Nephron (organoid): Measurements from ENCODE around the gene AHCYL2.
"Not testable (repeated sequence)": the region's sequence is repeated elsewhere in the genome, so short reads cannot be mapped to it uniquely, and the experiment has no call there.

Source experiments
- H3K27ac Mint-ChIP-seq, 3 experiments: 2 replicates each; pipeline ENCODE4 v1.8.0; 2020; ENCODE audit warnings: mixed read lengths in 3 of 3, mild to moderate bottlenecking in 2 of 3, moderate library complexity in 1 of 3
- H3K27me3 Mint-ChIP-seq: 2 replicates; pipeline ENCODE4 v1.8.0; 2021; ENCODE audit warnings: low read depth, mild to moderate bottlenecking, moderate library complexity, mixed read lengths
- H3K36me3 Mint-ChIP-seq: 2 replicates; pipeline ENCODE4 v1.8.0; 2020; ENCODE audit warnings: low read depth, mixed read lengths
- H3K4me1 Mint-ChIP-seq: 2 replicates; pipeline ENCODE4 v1.8.0; 2020; ENCODE audit warnings: mixed read lengths
- H3K4me3 Mint-ChIP-seq, 3 experiments: 2 replicates each; pipeline ENCODE4 v1.8.0; 2020; ENCODE audit warnings: mild to moderate bottlenecking in 3 of 3, mixed read lengths in 3 of 3, moderate library complexity in 2 of 3
- H3K9me3 Mint-ChIP-seq: 2 replicates; pipeline ENCODE4 v1.8.0; 2020; ENCODE audit warnings: mixed read lengths
- CTCF ChIP-seq, 3 experiments: fragments of 200-600 bp; sonication (generic); IDR thresholded peaks; one replicate each; pipeline ENCODE4 v1.5.0; 2021; ENCODE audit warnings: antibody characterized with exemption in 3 of 3; ENCODE audit not compliant: unreplicated experiment in 3 of 3

AHCYL2 gene

GRCh38 chr7:129361771-129362170, 136.9 kb downstream of the AHCYL2 start:
- H3K4me3 Mint-ChIP-seq, result no peak overlapping the region
- no peak for TF ChIP-seq CTCF (IDR thresholded peaks at IDR 0.05; ENCODE audit: unreplicated experiment in 3 of 3)
- H3K27ac Mint-ChIP-seq, result no peak overlapping the region
- H3K4me1 Mint-ChIP-seq, result no peaks in the 10 kb centered on the region
- no peaks in the 10 kb centered on the region for H3K36me3 Mint-ChIP-seq
- H3K9me3 Mint-ChIP-seq, result no peaks in the 10 kb centered on the region
- no peaks in the 10 kb centered on the region for H3K27me3 Mint-ChIP-seq

- Mint-ChIP-seq H3K27ac (no peak overlapping the region), H3K27me3 (no peaks in the 10 kb centered on the region), H3K9me3 (no peaks in the 10 kb centered on the region), H3K4me3 (no peak overlapping the region), H3K36me3 (no peaks in the 10 kb centered on the region), H3K4me1 (no peaks in the 10 kb centered on the region)
- TF ChIP-seq CTCF (IDR thresholded peaks at IDR 0.05; ENCODE audit: unreplicated experiment in 3 of 3), result no peak
Measured at GRCh38 chr7:129362496-129362895, 137.7 kb downstream of the AHCYL2 start.

GRCh38 chr7:129367349-129367699, 142.5 kb downstream of the AHCYL2 start:
- H3K9me3 Mint-ChIP-seq, result no peaks in the 10 kb centered on the region
- H3K27me3 Mint-ChIP-seq, result no peaks in the 10 kb centered on the region
- H3K27ac Mint-ChIP-seq, result no peak overlapping the region
- peaks cover 25% of the 10 kb centered on the region for H3K4me1 Mint-ChIP-seq
- no peaks in the 10 kb centered on the region for H3K36me3 Mint-ChIP-seq
- TF ChIP-seq CTCF (IDR thresholded peaks at IDR 0.05; ENCODE audit: unreplicated experiment in 3 of 3), result no peak
- H3K4me3 Mint-ChIP-seq, result no peak overlapping the region

GRCh38 chr7:129367700-129368388, 143.0 kb downstream of the AHCYL2 start:
- Mint-ChIP-seq H3K36me3 (no peaks in the 10 kb centered on the region), H3K4me1 (peaks cover 25% of the 10 kb centered on the region), H3K4me3 (peak overlapping the region in 1 of 3 experiments; percentile 13), H3K27me3 (peaks cover 3% of the 10 kb centered on the region), H3K27ac (peak overlapping the region in 1 of 3 experiments; percentile 9), H3K9me3 (no peaks in the 10 kb centered on the region)
- TF ChIP-seq CTCF (IDR thresholded peaks at IDR 0.05; ENCODE audit: unreplicated experiment in 3 of 3), result peak; percentile 83 to 85 (median 85)

- peaks cover 3% of the 10 kb centered on the region for H3K27me3 Mint-ChIP-seq
- no peaks in the 10 kb centered on the region for H3K9me3 Mint-ChIP-seq
- H3K27ac Mint-ChIP-seq, result no peak overlapping the region
- no peaks in the 10 kb centered on the region for H3K36me3 Mint-ChIP-seq
- peaks cover 25% of the 10 kb centered on the region for H3K4me1 Mint-ChIP-seq
- no peak for TF ChIP-seq CTCF (IDR thresholded peaks at IDR 0.05; ENCODE audit: unreplicated experiment in 3 of 3)
- H3K4me3 Mint-ChIP-seq, result no peak overlapping the region
Measured at GRCh38 chr7:129368389-129368986, 143.7 kb downstream of the AHCYL2 start.

GRCh38 chr7:129369447-129369846, 144.6 kb downstream of the AHCYL2 start:
- not testable (repeated sequence) for H3K4me3 Mint-ChIP-seq, H3K9me3 Mint-ChIP-seq, H3K27me3 Mint-ChIP-seq, H3K27ac Mint-ChIP-seq, H3K36me3 Mint-ChIP-seq
- H3K4me1 Mint-ChIP-seq, result peaks cover 25% of the 10 kb centered on the region
